Osteoblast (primary cell): Measurements from ENCODE around the gene CDK5RAP1. TPM values are rescaled to one million over a fixed set of nuclear protein-coding genes. Genes with fewer than 3 reads are reported as not detected.
"Not testable (repeated sequence)": the region's sequence is repeated elsewhere in the genome, so short reads cannot be mapped to it uniquely, and the experiment has no call there.

Experiments
- DNase-seq: peaks from one replicate; pipeline ENCODE4 v3.0.0; 2011; ENCODE audit warnings: low spot score, mixed read lengths; ENCODE audit not compliant: insufficient read length; ENCODE audit errors: missing footprints
- H2AFZ ChIP-seq: 2 replicates; pipeline ENCODE4 v1.6.0; 2011; ENCODE audit warnings: mild to moderate bottlenecking, low read length
- H3K27ac ChIP-seq: 2 replicates; pipeline ENCODE4 v1.5.1; 2011; ENCODE audit warnings: mild to moderate bottlenecking, low read depth, low read length, moderate library complexity
- H3K27me3 ChIP-seq: 2 replicates; pipeline ENCODE4 v1.6.0; 2012; ENCODE audit warnings: mild to moderate bottlenecking, control low read depth, inconsistent platforms, low read length, moderate library complexity; ENCODE audit not compliant: insufficient read depth
- H3K36me3 ChIP-seq: 2 replicates; pipeline ENCODE4 v1.5.1; 2011; ENCODE audit warnings: mild to moderate bottlenecking, low read length, control low read depth, moderate library complexity; ENCODE audit not compliant: insufficient read depth
- H3K4me1 ChIP-seq: 2 replicates; pipeline ENCODE4 v1.5.1; 2011; ENCODE audit warnings: mild to moderate bottlenecking, low read length, control low read depth, moderate library complexity; ENCODE audit not compliant: insufficient read depth
- H3K4me2 ChIP-seq: 2 replicates; pipeline ENCODE4 v1.6.0; 2011; ENCODE audit warnings: mild to moderate bottlenecking, low read length; ENCODE audit not compliant: insufficient read depth
- H3K4me3 ChIP-seq: fragments of 200-600 bp; sonication (generic); 3 replicates; pipeline ENCODE4 v1.5.1; 2012; ENCODE audit warnings: mild to moderate bottlenecking, low read length, inconsistent platforms; ENCODE audit not compliant: insufficient read depth
- H3K79me2 ChIP-seq: 2 replicates; pipeline ENCODE4 v1.6.0; 2012; ENCODE audit warnings: mild to moderate bottlenecking, low read length, control low read depth, inconsistent platforms; ENCODE audit not compliant: insufficient read depth
- H3K9me3 ChIP-seq: 2 replicates; pipeline ENCODE4 v1.5.1; 2011; ENCODE audit warnings: low read depth, low read length, control low read depth
- H4K20me1 ChIP-seq: 2 replicates; pipeline ENCODE4 v1.6.0; 2012; ENCODE audit warnings: mild to moderate bottlenecking, low read length, control low read depth; ENCODE audit not compliant: insufficient read depth
- total RNA-seq: library from RNA; depleted of rRNA; stranded (reverse); fragments of >200 nt; gene quantifications from 2 replicates; pipeline ENCODE4 v1.2.3, GENCODE V29; 2012
- TF ChIP-seq, protein P1 (sequence below): IDR thresholded peaks from 2 replicates; pipeline ENCODE4 v1.5.1; 2011; ENCODE audit warnings: mild to moderate bottlenecking, low read depth, low read length, moderate library complexity; ENCODE audit errors: extremely low read depth

Gene CDK5RAP1
- total RNA-seq, 1 donor: 16.6 TPM

GRCh38 chr20:33391722-33392415 lies 9.4 kb downstream of the CDK5RAP1 start:
- Histone ChIP-seq H3K27ac (no peak overlapping the region), H2AFZ (no peak overlapping the region), H3K4me3 (no peak overlapping the region), H3K4me2 (no peak overlapping the region), H3K9me3 (no peaks in the 10 kb centered on the region), H3K27me3 (no peaks in the 10 kb centered on the region), H3K36me3 (peaks cover 25% of the 10 kb centered on the region), H3K79me2 (peaks cover 20% of the 10 kb centered on the region), H3K4me1 (peaks cover 4% of the 10 kb centered on the region), H4K20me1 (no peaks in the 10 kb centered on the region)
- DNase-seq: peak; percentile 91
- TF ChIP-seq, protein P1, sequence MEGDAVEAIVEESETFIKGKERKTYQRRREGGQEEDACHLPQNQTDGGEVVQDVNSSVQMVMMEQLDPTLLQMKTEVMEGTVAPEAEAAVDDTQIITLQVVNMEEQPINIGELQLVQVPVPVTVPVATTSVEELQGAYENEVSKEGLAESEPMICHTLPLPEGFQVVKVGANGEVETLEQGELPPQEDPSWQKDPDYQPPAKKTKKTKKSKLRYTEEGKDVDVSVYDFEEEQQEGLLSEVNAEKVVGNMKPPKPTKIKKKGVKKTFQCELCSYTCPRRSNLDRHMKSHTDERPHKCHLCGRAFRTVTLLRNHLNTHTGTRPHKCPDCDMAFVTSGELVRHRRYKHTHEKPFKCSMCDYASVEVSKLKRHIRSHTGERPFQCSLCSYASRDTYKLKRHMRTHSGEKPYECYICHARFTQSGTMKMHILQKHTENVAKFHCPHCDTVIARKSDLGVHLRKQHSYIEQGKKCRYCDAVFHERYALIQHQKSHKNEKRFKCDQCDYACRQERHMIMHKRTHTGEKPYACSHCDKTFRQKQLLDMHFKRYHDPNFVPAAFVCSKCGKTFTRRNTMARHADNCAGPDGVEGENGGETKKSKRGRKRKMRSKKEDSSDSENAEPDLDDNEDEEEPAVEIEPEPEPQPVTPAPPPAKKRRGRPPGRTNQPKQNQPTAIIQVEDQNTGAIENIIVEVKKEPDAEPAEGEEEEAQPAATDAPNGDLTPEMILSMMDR: no peak

- DNase-seq, H3K79me2 ChIP-seq, H4K20me1 ChIP-seq, H3K4me1 ChIP-seq, H3K4me2 ChIP-seq, H3K9me3 ChIP-seq, H3K27ac ChIP-seq, H3K27me3 ChIP-seq, H2AFZ ChIP-seq, H3K4me3 ChIP-seq: not testable (repeated sequence)
- peaks cover 48% of the 10 kb centered on the region for H3K36me3 ChIP-seq
These were observed 12.0 kb downstream of the CDK5RAP1 start for GRCh38 chr20:33389326-33389725.

GRCh38 chr20:33388268-33388667 lies 13.1 kb downstream of the CDK5RAP1 start:
- peaks cover 4% of the 10 kb centered on the region for H3K4me1 ChIP-seq
- TF ChIP-seq, protein P1: no peak

GRCh38 chr20:33387177-33387576 lies 14.1 kb downstream of the CDK5RAP1 start:
- peaks cover 51% of the 10 kb centered on the region for H3K36me3 ChIP-seq
- no peaks in the 10 kb centered on the region for H3K79me2 ChIP-seq
- H3K9me3 ChIP-seq: no peaks in the 10 kb centered on the region
- H4K20me1 ChIP-seq: no peaks in the 10 kb centered on the region
- H3K27me3 ChIP-seq: no peaks in the 10 kb centered on the region
- no peak overlapping the region for H3K4me3 ChIP-seq
- H3K27ac ChIP-seq: peak overlapping the region; percentile 51
- TF ChIP-seq, protein P1: no peak
- H3K4me2 ChIP-seq: no peak overlapping the region
- peak overlapping the region; percentile 8 for H2AFZ ChIP-seq
- peak; percentile 94 for DNase-seq
- H3K4me1 ChIP-seq: peaks cover 4% of the 10 kb centered on the region

More at GRCh38 chr20:33388268-33388667, 13.1 kb downstream of the CDK5RAP1 start:
- Histone ChIP-seq H3K79me2 (no peaks in the 10 kb centered on the region), H3K4me2 (no peak overlapping the region), H2AFZ (no peak overlapping the region), H3K9me3 (no peaks in the 10 kb centered on the region), H3K27ac (no peak overlapping the region), H3K27me3 (no peaks in the 10 kb centered on the region), H3K4me3 (no peak overlapping the region), H4K20me1 (no peaks in the 10 kb centered on the region), H3K36me3 (peaks cover 48% of the 10 kb centered on the region)
- peak; percentile 80 for DNase-seq
